Measurements from ENCODE around the gene DCLK2. TPM values are rescaled to one million over a fixed set of nuclear protein-coding genes. Genes with fewer than 3 reads are reported as not detected.

The DCLK2 gene
- total RNA-seq, 2 donors from 2014 or later: 0.20 to 0.42 TPM

GRCh38 chr4:150286656-150287055, 208.4 kb downstream of the DCLK2 start:
- Mint-ChIP-seq H3K27ac (no peak overlapping the region), H3K4me3 (no peak overlapping the region), H3K36me3 (ENCODE audit: low read depth) (peaks cover 12% of the 10 kb centered on the region), H3K27me3 (ENCODE audit: insufficient read depth) (no peaks in the 10 kb centered on the region), H3K9me3 (peaks cover 1% of the 10 kb centered on the region), H3K4me1 (peaks cover 8% of the 10 kb centered on the region)
- TF ChIP-seq, protein P1, sequence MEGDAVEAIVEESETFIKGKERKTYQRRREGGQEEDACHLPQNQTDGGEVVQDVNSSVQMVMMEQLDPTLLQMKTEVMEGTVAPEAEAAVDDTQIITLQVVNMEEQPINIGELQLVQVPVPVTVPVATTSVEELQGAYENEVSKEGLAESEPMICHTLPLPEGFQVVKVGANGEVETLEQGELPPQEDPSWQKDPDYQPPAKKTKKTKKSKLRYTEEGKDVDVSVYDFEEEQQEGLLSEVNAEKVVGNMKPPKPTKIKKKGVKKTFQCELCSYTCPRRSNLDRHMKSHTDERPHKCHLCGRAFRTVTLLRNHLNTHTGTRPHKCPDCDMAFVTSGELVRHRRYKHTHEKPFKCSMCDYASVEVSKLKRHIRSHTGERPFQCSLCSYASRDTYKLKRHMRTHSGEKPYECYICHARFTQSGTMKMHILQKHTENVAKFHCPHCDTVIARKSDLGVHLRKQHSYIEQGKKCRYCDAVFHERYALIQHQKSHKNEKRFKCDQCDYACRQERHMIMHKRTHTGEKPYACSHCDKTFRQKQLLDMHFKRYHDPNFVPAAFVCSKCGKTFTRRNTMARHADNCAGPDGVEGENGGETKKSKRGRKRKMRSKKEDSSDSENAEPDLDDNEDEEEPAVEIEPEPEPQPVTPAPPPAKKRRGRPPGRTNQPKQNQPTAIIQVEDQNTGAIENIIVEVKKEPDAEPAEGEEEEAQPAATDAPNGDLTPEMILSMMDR (conservative IDR thresholded peaks at IDR 0.05): no peak
- Histone ChIP-seq H3K27me3 (ENCODE audit: control insufficient read depth, insufficient read depth, low read length, poor library complexity, severe bottlenecking) (no peaks in the 10 kb centered on the region), H3K36me3 (ENCODE audit: control insufficient read depth, insufficient read depth, low read length) (peaks cover 5% of the 10 kb centered on the region), H3K9ac (ENCODE audit: extremely low read depth, low read length, poor library complexity, severe bottlenecking) (no peak overlapping the region), H3K4me1 (ENCODE audit: control insufficient read depth, insufficient read depth, low read length) (no peaks in the 10 kb centered on the region), H3K4me3 (ENCODE audit: low read length) (no peak overlapping the region), H3K9me3 (ENCODE audit: control insufficient read depth, low read length) (no peaks in the 10 kb centered on the region), H3K27ac (ENCODE audit: low read depth, low read length) (no peak overlapping the region)
- DNase-seq: no peak
- 95 to 100% methylated on average over 3 to 6 of the region's 6 CpGs for WGBS, 2 experiments (ENCODE audit: insufficient coverage in 1 of 2, insufficient read length in 1 of 2)

DNA sequence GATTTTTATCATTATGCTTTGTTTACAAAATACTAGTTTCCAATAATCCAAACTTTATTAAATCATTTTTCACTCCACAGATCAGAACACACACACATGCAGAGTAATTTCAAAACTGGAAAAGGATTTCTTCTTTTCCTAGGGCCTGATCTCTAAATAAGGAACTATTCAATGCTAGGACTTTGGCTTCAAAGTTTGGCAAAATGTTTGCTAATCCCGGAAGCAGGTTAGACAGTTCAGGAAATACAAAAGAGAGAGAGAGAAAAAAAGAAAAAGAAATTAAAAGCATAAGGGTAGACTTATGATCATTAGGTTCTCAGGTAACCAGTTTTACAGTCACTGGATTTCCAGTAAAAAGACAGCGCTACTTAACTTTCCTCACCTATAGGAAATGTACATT, 211.0 kb downstream of the DCLK2 start:
- Mint-ChIP-seq H3K27ac (no peak overlapping the region), H3K36me3 (ENCODE audit: low read depth) (peaks cover 7% of the 10 kb centered on the region), H3K4me3 (no peak overlapping the region), H3K4me1 (peaks cover 8% of the 10 kb centered on the region), H3K9me3 (peaks cover 7% of the 10 kb centered on the region), H3K27me3 (ENCODE audit: insufficient read depth) (no peaks in the 10 kb centered on the region)
- DNase-seq: no peak
- no peak overlapping the region for H3K4me3 ChIP-seq (ENCODE audit: low read length)
- 95 to 100% methylated on average over 2 of the region's 2 CpGs for WGBS, 2 experiments (ENCODE audit: insufficient coverage in 1 of 2, insufficient read length in 1 of 2)
- no peaks in the 10 kb centered on the region for H3K27me3 ChIP-seq (ENCODE audit: control insufficient read depth, insufficient read depth, low read length, poor library complexity, severe bottlenecking)
- no peaks in the 10 kb centered on the region for H3K36me3 ChIP-seq (ENCODE audit: control insufficient read depth, insufficient read depth, low read length)
- H3K9ac ChIP-seq (ENCODE audit: extremely low read depth, low read length, poor library complexity, severe bottlenecking): no peak overlapping the region
- peaks cover 8% of the 10 kb centered on the region for H3K9me3 ChIP-seq (ENCODE audit: control insufficient read depth, low read length)
- TF ChIP-seq, protein P1 (conservative IDR thresholded peaks at IDR 0.05): no peak
- H3K4me1 ChIP-seq (ENCODE audit: control insufficient read depth, insufficient read depth, low read length): no peaks in the 10 kb centered on the region
- no peak overlapping the region for H3K27ac ChIP-seq (ENCODE audit: low read depth, low read length)

- H3K27ac ChIP-seq (ENCODE audit: low read depth, low read length): no peak overlapping the region
- no peak for DNase-seq
- H3K4me3 ChIP-seq (ENCODE audit: low read length): no peak overlapping the region
- Mint-ChIP-seq H3K27ac (no peak overlapping the region), H3K9me3 (peaks cover 7% of the 10 kb centered on the region), H3K27me3 (ENCODE audit: insufficient read depth) (no peaks in the 10 kb centered on the region), H3K4me1 (peaks cover 8% of the 10 kb centered on the region), H3K4me3 (no peak overlapping the region), H3K36me3 (ENCODE audit: low read depth) (peaks cover 7% of the 10 kb centered on the region)
- H3K27me3 ChIP-seq (ENCODE audit: control insufficient read depth, insufficient read depth, low read length, poor library complexity, severe bottlenecking): no peaks in the 10 kb centered on the region
- TF ChIP-seq, protein P1 (conservative IDR thresholded peaks at IDR 0.05): no peak
- H3K9ac ChIP-seq (ENCODE audit: extremely low read depth, low read length, poor library complexity, severe bottlenecking): no peak overlapping the region
- peaks cover 8% of the 10 kb centered on the region for H3K9me3 ChIP-seq (ENCODE audit: control insufficient read depth, low read length)
- H3K36me3 ChIP-seq (ENCODE audit: control insufficient read depth, insufficient read depth, low read length): no peaks in the 10 kb centered on the region
- no peaks in the 10 kb centered on the region for H3K4me1 ChIP-seq (ENCODE audit: control insufficient read depth, insufficient read depth, low read length)
- 80 to 94% methylated on average over 3 of the region's 3 CpGs for WGBS, 2 experiments (ENCODE audit: insufficient coverage in 1 of 2, insufficient read length in 1 of 2)
These were observed 211.6 kb downstream of the DCLK2 start for GRCh38 chr4:150289881-150290280.

Data from endodermal cell (in vitro differentiated cells).